ENCODE results near the gene TSHZ2.

TSHZ2 gene

DNA sequence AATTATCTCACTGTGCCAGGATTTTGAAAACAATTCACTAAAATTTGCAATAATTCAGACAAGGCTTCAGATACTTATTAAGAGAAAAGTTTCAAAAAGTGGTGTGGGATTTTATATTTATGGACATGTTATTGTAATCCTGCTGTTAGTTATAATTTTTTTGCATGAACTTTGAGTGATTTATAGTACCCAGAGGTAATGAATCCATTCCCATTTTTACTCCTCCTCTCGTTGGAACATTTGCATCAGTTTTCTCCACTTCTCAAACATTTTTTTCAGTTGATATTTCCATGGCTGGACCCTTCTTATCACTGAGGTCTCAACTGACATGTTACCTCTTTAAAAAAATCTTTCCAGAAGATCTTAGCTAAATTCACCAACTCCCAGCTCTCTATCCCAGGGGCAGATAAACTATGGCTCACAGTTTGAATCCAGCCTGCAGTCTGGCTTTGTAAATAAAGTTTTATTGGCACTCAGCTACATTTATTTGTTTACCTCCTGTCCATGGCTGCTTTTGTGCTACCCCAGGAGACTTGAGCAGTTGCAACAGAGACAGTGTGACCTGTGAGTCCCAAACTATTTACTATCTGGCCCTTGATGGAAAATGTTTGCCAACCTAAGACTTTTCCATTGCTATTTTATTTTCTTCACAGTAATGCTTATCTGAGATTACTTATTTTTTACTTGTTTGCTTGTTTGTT lies 83.4 kb downstream of the TSHZ2 start:
- Histone ChIP-seq H3K4me3 (ENCODE audit: low read length) (no peak overlapping the region), H3K9me3 (ENCODE audit: insufficient read depth, low read depth, low read length) (no peaks in the 10 kb centered on the region), H3K9ac (ENCODE audit: low read depth, low read length) (no peak overlapping the region), H3K4me1 (ENCODE audit: insufficient read depth, low read length) (no peaks in the 10 kb centered on the region), H3K27ac (ENCODE audit: low read length) (no peak overlapping the region), H3K36me3 (ENCODE audit: insufficient read depth, low read depth, low read length) (no peaks in the 10 kb centered on the region), H3K27me3 (ENCODE audit: insufficient read depth, low read length) (no peaks in the 10 kb centered on the region)

- H3K36me3 ChIP-seq (ENCODE audit: insufficient read depth, low read depth, low read length), result no peaks in the 10 kb centered on the region
- no peak overlapping the region for H3K9ac ChIP-seq (ENCODE audit: low read depth, low read length)
- no peak overlapping the region for H3K4me3 ChIP-seq (ENCODE audit: low read length)
- no peaks in the 10 kb centered on the region for H3K27me3 ChIP-seq (ENCODE audit: insufficient read depth, low read length)
- H3K4me1 ChIP-seq (ENCODE audit: insufficient read depth, low read length), result no peaks in the 10 kb centered on the region
- no peak overlapping the region for H3K27ac ChIP-seq (ENCODE audit: low read length)
- no peaks in the 10 kb centered on the region for H3K9me3 ChIP-seq (ENCODE audit: insufficient read depth, low read depth, low read length)
Observed at GRCh38 chr20:53057579-53057978, 85.4 kb downstream of the TSHZ2 start.

- Histone ChIP-seq H3K27ac (ENCODE audit: low read length) (no peak overlapping the region), H3K4me3 (ENCODE audit: low read length) (no peak overlapping the region), H3K9ac (ENCODE audit: low read depth, low read length) (no peak overlapping the region), H3K36me3 (ENCODE audit: insufficient read depth, low read depth, low read length) (no peaks in the 10 kb centered on the region), H3K4me1 (ENCODE audit: insufficient read depth, low read length) (no peaks in the 10 kb centered on the region), H3K9me3 (ENCODE audit: insufficient read depth, low read depth, low read length) (no peaks in the 10 kb centered on the region), H3K27me3 (ENCODE audit: insufficient read depth, low read length) (no peaks in the 10 kb centered on the region)
Observed at GRCh38 chr20:53059848-53060247, 87.7 kb downstream of the TSHZ2 start.

DNA sequence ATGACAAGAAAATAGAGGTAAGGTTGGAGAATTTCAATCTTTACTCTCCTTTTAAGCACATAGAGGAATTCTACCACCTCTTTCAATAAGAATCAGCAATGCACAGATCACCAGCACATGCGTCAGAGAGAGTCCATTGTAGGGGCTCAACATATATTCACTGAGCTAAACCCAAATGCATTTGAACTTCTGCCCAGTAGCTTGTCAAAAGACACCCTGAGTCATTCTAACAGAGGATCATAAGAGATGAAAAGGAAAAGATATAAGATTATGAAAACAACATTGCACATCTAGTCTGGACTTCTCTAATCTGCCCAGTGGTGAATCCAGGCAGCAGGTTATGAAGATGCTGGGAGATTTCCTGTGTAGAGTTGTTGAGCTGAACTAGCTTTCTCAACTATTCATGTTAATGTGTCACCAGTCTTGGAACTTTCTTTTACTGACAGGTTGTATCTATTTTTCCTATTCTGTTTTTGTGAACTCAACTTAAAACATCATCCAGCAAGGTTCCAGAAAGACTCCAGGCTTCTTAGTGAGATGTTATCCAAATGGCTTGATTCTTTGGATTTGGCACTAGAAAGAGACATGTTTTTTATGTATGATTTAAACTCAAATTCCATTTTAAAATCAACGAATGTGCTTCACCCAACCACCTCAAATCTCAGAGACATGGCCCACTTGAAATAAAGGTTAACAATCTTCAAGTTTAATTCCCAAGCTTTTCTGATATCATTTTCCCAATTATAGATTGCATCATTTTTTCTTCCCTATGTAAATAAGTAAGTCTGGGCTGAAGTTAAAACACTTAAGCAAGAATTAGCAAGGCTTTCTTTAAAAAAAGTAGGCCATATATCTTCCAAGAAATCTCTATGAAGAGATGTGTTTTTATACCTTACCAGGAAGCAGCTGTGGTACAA lies 89.3 kb downstream of the TSHZ2 start:
- Histone ChIP-seq H3K9me3 (ENCODE audit: insufficient read depth, low read depth, low read length) (no peaks in the 10 kb centered on the region), H3K27ac (ENCODE audit: low read length) (no peak overlapping the region), H3K27me3 (ENCODE audit: insufficient read depth, low read length) (no peaks in the 10 kb centered on the region), H3K36me3 (ENCODE audit: insufficient read depth, low read depth, low read length) (no peaks in the 10 kb centered on the region), H3K4me3 (ENCODE audit: low read length) (no peak overlapping the region), H3K9ac (ENCODE audit: low read depth, low read length) (no peak overlapping the region), H3K4me1 (ENCODE audit: insufficient read depth, low read length) (no peaks in the 10 kb centered on the region)

DNA sequence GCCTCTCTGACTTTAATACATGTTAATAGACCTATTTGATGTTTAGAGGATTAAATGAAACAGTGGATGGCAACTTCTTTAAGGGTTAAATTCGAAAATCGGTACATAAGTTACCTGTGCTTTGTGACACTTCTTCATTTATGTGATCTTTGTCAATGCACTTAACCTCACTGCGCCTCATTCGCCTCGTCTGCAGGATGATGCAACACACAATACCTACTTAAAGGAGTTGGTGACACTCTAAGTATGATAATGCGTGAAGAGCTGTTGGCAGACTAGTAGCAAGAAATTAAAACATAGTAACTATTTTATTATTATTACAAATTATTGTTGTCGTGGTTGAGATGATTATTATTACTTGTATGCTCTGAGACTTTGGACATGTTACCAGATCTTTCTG lies 92.8 kb downstream of the TSHZ2 start:
- no peaks in the 10 kb centered on the region for H3K9me3 ChIP-seq (ENCODE audit: insufficient read depth, low read depth, low read length)
- no peaks in the 10 kb centered on the region for H3K27me3 ChIP-seq (ENCODE audit: insufficient read depth, low read length)
- H3K9ac ChIP-seq (ENCODE audit: low read depth, low read length), result no peak overlapping the region
- no peak overlapping the region for H3K4me3 ChIP-seq (ENCODE audit: low read length)
- H3K4me1 ChIP-seq (ENCODE audit: insufficient read depth, low read length), result no peaks in the 10 kb centered on the region
- no peaks in the 10 kb centered on the region for H3K36me3 ChIP-seq (ENCODE audit: insufficient read depth, low read depth, low read length)
- H3K27ac ChIP-seq (ENCODE audit: low read length), result no peak overlapping the region

- Histone ChIP-seq H3K9me3 (ENCODE audit: insufficient read depth, low read depth, low read length) (no peaks in the 10 kb centered on the region), H3K36me3 (ENCODE audit: insufficient read depth, low read depth, low read length) (no peaks in the 10 kb centered on the region), H3K4me3 (ENCODE audit: low read length) (no peak overlapping the region), H3K27me3 (ENCODE audit: insufficient read depth, low read length) (no peaks in the 10 kb centered on the region), H3K4me1 (ENCODE audit: insufficient read depth, low read length) (no peaks in the 10 kb centered on the region), H3K27ac (ENCODE audit: low read length) (no peak overlapping the region), H3K9ac (ENCODE audit: low read depth, low read length) (no peak overlapping the region)
Observed at GRCh38 chr20:53068241-53068640, 96.1 kb downstream of the TSHZ2 start.

DNA sequence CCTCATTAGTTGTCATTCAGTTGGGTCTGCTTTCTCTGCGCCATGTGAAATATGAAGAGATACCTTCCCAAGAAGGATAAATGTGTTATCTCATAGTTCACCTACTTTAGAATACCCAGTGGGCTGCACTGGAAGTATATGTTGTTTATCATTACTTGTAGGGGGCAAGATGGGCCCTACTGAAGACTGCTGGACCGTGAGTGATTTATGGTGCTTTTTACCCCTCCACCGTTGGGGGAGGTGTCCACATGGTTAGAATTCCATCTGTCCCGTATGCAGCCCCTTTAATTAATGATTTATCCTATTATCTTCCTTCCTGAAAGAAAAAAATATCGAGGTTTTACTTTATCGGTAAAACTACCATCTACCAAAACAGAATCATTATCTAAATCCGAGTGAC lies 97.0 kb downstream of the TSHZ2 start:
- Histone ChIP-seq H3K27ac (ENCODE audit: low read length) (no peak overlapping the region), H3K4me1 (ENCODE audit: insufficient read depth, low read length) (no peaks in the 10 kb centered on the region)

DNA sequence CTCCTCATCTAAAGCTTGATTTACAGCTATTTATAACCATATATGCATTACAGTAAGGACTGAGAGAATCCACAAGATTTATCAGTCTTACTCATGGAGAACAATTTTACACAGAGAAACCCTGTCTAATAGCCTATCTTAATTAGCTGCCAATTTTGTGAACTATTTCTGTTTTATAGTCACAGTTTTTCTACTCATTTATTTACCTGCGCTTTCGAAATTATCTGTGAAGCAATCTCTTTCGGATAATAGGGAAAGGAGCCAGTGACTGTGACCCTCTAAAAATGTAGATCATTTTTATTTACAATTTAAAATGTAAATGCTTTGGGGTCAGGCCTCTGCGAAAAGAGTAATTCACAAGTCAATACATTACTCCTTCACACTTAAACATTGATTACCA lies 98.1 kb downstream of the TSHZ2 start:
- H3K4me1 ChIP-seq (ENCODE audit: insufficient read depth, low read length), result no peaks in the 10 kb centered on the region
- H3K4me3 ChIP-seq (ENCODE audit: low read length), result no peak overlapping the region
- H3K36me3 ChIP-seq (ENCODE audit: insufficient read depth, low read depth, low read length), result no peaks in the 10 kb centered on the region
- H3K9ac ChIP-seq (ENCODE audit: low read depth, low read length), result no peak overlapping the region
- no peak overlapping the region for H3K27ac ChIP-seq (ENCODE audit: low read length)
- no peaks in the 10 kb centered on the region for H3K9me3 ChIP-seq (ENCODE audit: insufficient read depth, low read depth, low read length)
- H3K27me3 ChIP-seq (ENCODE audit: insufficient read depth, low read length), result no peaks in the 10 kb centered on the region

More for the DNA sequence above, 97.0 kb downstream of the TSHZ2 start:
- H3K27me3 ChIP-seq (ENCODE audit: insufficient read depth, low read length), result no peaks in the 10 kb centered on the region
- H3K36me3 ChIP-seq (ENCODE audit: insufficient read depth, low read depth, low read length), result no peaks in the 10 kb centered on the region
- no peak overlapping the region for H3K9ac ChIP-seq (ENCODE audit: low read depth, low read length)
- H3K9me3 ChIP-seq (ENCODE audit: insufficient read depth, low read depth, low read length), result no peaks in the 10 kb centered on the region
- H3K4me3 ChIP-seq (ENCODE audit: low read length), result no peak overlapping the region

DNA sequence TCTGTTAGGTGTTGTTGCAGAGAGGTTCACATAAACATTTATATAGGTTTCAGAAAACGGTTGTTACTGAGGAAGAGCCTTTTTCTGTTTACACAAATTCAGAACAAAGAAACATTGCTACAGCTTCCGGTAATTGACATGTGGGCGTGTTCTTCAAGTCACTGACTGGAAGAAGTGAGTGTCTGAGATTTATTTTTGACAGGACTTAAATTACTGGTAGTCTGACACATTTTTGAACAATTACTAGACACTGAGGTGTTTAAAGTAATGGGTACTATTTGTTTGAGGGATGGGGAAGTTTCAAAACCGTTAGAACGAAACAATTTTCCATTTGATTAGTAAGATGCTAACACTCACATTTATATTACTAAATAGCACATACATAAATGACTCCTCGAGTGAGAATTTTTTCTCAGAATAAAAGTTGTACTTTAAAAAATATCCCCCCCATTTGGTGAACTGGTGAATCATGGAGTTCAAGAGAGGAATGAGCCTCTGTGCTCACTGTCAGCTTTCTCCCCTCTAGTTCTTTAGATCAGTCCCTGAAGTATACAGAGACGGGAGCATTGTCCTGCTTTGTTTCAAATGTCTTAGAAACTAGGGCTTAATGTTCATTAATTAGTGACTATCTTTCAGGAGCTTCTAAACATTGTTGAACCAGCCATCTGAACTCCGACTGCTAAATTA lies 98.7 kb downstream of the TSHZ2 start:
- no peak overlapping the region for H3K4me3 ChIP-seq (ENCODE audit: low read length)
- no peak overlapping the region for H3K9ac ChIP-seq (ENCODE audit: low read depth, low read length)
- H3K36me3 ChIP-seq (ENCODE audit: insufficient read depth, low read depth, low read length), result no peaks in the 10 kb centered on the region
- H3K27me3 ChIP-seq (ENCODE audit: insufficient read depth, low read length), result no peaks in the 10 kb centered on the region
- no peaks in the 10 kb centered on the region for H3K9me3 ChIP-seq (ENCODE audit: insufficient read depth, low read depth, low read length)
- no peaks in the 10 kb centered on the region for H3K4me1 ChIP-seq (ENCODE audit: insufficient read depth, low read length)
- H3K27ac ChIP-seq (ENCODE audit: low read length), result no peak overlapping the region

DNA sequence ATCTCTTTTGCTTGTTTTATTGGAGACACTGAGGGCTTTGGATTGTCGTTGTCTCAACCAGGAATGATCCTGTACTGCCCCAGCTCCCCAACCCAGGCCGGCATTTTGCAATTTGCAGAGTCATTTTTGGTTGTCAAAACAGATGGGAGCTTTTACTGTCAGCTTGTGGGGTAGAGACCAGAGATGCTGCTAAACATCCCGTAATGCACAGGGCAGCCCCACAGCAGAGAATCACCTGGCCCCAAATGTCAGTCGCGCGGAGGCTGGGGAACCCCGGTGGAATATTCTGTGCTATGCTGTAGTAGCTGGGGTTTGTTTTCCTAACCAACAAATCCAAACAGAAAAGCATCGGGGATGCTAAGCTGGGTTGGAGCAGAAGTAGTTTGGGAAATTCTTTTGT lies 99.7 kb downstream of the TSHZ2 start:
- Histone ChIP-seq H3K27ac (ENCODE audit: low read length) (no peak overlapping the region), H3K9me3 (ENCODE audit: insufficient read depth, low read depth, low read length) (no peaks in the 10 kb centered on the region), H3K36me3 (ENCODE audit: insufficient read depth, low read depth, low read length) (no peaks in the 10 kb centered on the region), H3K4me3 (ENCODE audit: low read length) (no peak overlapping the region), H3K9ac (ENCODE audit: low read depth, low read length) (no peak overlapping the region), H3K4me1 (ENCODE audit: insufficient read depth, low read length) (no peaks in the 10 kb centered on the region), H3K27me3 (ENCODE audit: insufficient read depth, low read length) (no peaks in the 10 kb centered on the region)

- Histone ChIP-seq H3K27me3 (ENCODE audit: insufficient read depth, low read length) (no peaks in the 10 kb centered on the region), H3K4me3 (ENCODE audit: low read length) (no peak overlapping the region), H3K9me3 (ENCODE audit: insufficient read depth, low read depth, low read length) (no peaks in the 10 kb centered on the region), H3K4me1 (ENCODE audit: insufficient read depth, low read length) (no peaks in the 10 kb centered on the region), H3K36me3 (ENCODE audit: insufficient read depth, low read depth, low read length) (no peaks in the 10 kb centered on the region), H3K27ac (ENCODE audit: low read length) (no peak overlapping the region), H3K9ac (ENCODE audit: low read depth, low read length) (no peak overlapping the region)
Observed at GRCh38 chr20:53072923-53073579, 100.9 kb downstream of the TSHZ2 start.

All from iPS-20b (cell line).